Mesenteric fat pad (tissue), 1 donor: ENCODE measurements around the gene CCDC186. TPM values are rescaled to one million over a fixed set of nuclear protein-coding genes. Genes with fewer than 3 reads are reported as not detected.

ENCODE experiments used
- DNase-seq: peaks from one replicate; pipeline ENCODE4 v3.0.0-alpha.2; 2020; ENCODE audit warnings: low spot score
- total RNA-seq: library from RNA; stranded (reverse); fragmentation: NEBNext Ultra II Directional; extraction: Animal tissue kit (Norgen Biotek cat#: 25700); gene quantifications from one replicate; pipeline ENCODE4 v1.2.1, GENCODE V29; 2021
- donor health status: DM: yes; HTN: yes; CAD: no.

Gene CCDC186
- total RNA-seq, 1 donor from 2014 or later: 19.4 TPM

- DNase-seq: no peak
Observed at GRCh38 chr10:114071178-114071577, 102.8 kb downstream of the CCDC186 start.

Other genes with a start within 250 kb of the CCDC186 start
- 14.1 TPM for gene ADRB1, start 130.3 kb downstream of the CCDC186 start, total RNA-seq
- gene TDRD1, start 5.2 kb upstream of the CCDC186 start, total RNA-seq: 0.16 TPM
- 0.19 TPM for gene VWA2, start 65.1 kb upstream of the CCDC186 start, total RNA-seq
- gene AFAP1L2, start 230.3 kb upstream of the CCDC186 start, total RNA-seq: 3.9 TPM